Endothelial cell (in vitro differentiated cells): Measurements from ENCODE around the gene ZNF84. TPM values are rescaled to one million over a fixed set of nuclear protein-coding genes. Genes with fewer than 3 reads are reported as not detected.
A peak's percentile ranks its signal among the peaks of the same experiment; 100 is the strongest.

ENCODE experiments used
- DNase-seq: peaks from one replicate; pipeline ENCODE4 v3.0.0; 2021; ENCODE audit warnings: low spot score
- H3K27ac Mint-ChIP-seq: one replicate; pipeline ENCODE4 v1.8.0; 2021; ENCODE audit warnings: mixed read lengths, inconsistent platforms; ENCODE audit not compliant: unreplicated experiment
- H3K27me3 Mint-ChIP-seq: one replicate; pipeline ENCODE4 v1.8.0; 2021; ENCODE audit warnings: mild to moderate bottlenecking, moderate library complexity, mixed read lengths, inconsistent platforms; ENCODE audit not compliant: unreplicated experiment
- H3K36me3 Mint-ChIP-seq: one replicate; pipeline ENCODE4 v1.8.0; 2021; ENCODE audit warnings: mild to moderate bottlenecking, low read depth, mixed read lengths, inconsistent platforms; ENCODE audit not compliant: unreplicated experiment
- H3K4me1 Mint-ChIP-seq: one replicate; pipeline ENCODE4 v1.8.0; 2021; ENCODE audit warnings: mild to moderate bottlenecking, mixed read lengths, inconsistent platforms; ENCODE audit not compliant: unreplicated experiment
- H3K4me3 Mint-ChIP-seq: one replicate; pipeline ENCODE4 v1.8.0; 2021; ENCODE audit warnings: mild to moderate bottlenecking, mixed read lengths, inconsistent platforms; ENCODE audit not compliant: unreplicated experiment
- H3K9me3 Mint-ChIP-seq: one replicate; pipeline ENCODE4 v1.8.0; 2021; ENCODE audit warnings: mixed read lengths, inconsistent platforms; ENCODE audit not compliant: unreplicated experiment
- long read RNA-seq: library from polyadenylated mRNA; unstranded; transcript quantifications from one replicate; pipeline ENCODE4 v2.0.0, GENCODE V29; 2020; ENCODE audit not compliant: unreplicated experiment
- total RNA-seq: library from RNA; stranded (reverse); fragmentation: NEBNext Ultra II Directional; extraction: Animal tissue kit (Norgen Biotek cat#: 25700); gene quantifications from one replicate; pipeline ENCODE4 v1.2.1, GENCODE V29; 2021; ENCODE audit not compliant: unreplicated experiment
- TF ChIP-seq, protein P1 (sequence below): fragments of 200-600 bp; sonication (generic); IDR thresholded peaks from one replicate; pipeline ENCODE4 v1.5.0; 2021; ENCODE audit warnings: antibody characterized with exemption; ENCODE audit not compliant: unreplicated experiment

Gene ZNF84
- 34.8 TPM for total RNA-seq
- long read RNA-seq, partial matches to known transcripts, result 0 of 6 reads
- long read RNA-seq, other reads (novel, unspliced or antisense), result 2 of 6 reads

DNA sequence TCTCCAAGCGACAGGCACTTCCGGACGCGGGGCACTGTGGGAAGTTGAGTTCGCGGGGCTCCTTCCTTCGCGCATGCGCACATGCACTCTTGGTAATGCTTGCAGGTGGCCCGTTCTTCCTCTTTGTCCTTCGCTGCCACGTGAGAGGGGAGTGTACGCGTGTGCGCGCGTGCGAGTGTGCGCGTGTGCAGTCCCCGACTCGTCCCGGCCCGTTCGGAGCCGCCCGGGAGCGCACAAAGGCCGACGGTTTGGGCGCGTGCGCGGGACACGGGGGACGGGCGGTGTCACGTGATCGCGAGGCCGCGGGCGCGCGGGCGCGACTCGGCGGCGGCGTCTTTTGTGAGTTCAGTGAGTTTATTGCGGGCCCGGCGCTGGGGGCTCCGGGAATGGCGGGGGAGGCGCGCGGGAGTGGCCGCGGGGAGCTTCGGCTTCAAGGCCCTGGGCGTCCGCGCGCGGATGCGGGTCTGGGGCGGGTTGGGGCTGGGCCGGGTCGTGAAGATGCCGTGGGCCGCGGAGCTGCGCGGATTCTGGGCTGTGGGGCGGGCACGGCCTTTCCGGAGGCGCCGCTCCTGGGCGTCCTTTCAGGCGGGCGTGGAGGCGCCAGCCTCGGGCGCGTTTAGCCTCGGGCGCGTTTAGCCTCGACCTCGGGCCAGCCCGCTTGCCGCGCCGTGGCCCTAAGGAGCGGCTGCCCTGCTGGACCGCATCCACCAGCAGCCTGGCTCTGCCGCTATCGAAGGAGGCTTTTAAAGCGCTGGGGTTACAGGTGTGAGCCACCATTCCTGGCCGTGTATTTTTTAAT lies at the start of gene ZNF84:
TSS of gene ZNF84 (plus strand) at position 303 of the 799 bp plus-strand sequence. CDS start 3,959 bp downstream, outside the sequence.
- peak within 1 kb of the TSS; percentile 91 for H3K27ac Mint-ChIP-seq
- H3K9me3 Mint-ChIP-seq, result peaks cover 30% of the 10 kb centered on the region
- no peaks in the 10 kb centered on the region for H3K4me1 Mint-ChIP-seq
- peaks cover 5% of the 10 kb centered on the region for H3K27me3 Mint-ChIP-seq
- peaks cover 55% of the 10 kb centered on the region for H3K36me3 Mint-ChIP-seq
- peak within 1 kb of the TSS; percentile 94 for H3K4me3 Mint-ChIP-seq
- TF ChIP-seq, protein P1, sequence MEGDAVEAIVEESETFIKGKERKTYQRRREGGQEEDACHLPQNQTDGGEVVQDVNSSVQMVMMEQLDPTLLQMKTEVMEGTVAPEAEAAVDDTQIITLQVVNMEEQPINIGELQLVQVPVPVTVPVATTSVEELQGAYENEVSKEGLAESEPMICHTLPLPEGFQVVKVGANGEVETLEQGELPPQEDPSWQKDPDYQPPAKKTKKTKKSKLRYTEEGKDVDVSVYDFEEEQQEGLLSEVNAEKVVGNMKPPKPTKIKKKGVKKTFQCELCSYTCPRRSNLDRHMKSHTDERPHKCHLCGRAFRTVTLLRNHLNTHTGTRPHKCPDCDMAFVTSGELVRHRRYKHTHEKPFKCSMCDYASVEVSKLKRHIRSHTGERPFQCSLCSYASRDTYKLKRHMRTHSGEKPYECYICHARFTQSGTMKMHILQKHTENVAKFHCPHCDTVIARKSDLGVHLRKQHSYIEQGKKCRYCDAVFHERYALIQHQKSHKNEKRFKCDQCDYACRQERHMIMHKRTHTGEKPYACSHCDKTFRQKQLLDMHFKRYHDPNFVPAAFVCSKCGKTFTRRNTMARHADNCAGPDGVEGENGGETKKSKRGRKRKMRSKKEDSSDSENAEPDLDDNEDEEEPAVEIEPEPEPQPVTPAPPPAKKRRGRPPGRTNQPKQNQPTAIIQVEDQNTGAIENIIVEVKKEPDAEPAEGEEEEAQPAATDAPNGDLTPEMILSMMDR, result no peak
- peak; percentile 90 for DNase-seq

DNA sequence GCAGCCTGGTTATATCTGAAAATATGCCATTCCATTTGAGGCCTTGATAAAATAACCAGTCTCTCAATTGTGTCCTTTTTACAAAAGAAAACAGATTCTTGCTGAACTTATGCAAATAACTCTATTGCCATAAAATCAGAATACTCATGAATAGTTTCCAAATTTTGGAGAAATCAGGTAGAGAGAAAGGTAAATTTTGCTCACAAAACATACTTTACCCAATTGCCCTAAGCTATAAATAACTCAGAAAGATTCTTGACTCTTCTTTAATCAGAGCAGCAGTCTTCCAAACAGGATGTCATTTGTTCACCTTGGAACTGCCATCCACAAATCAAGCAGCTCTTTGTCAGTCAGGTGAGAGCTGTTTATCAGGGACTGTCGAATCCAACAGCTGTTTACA lies 38.6 kb upstream of the ZNF84 start:
- no peaks in the 10 kb centered on the region for H3K4me1 Mint-ChIP-seq
- TF ChIP-seq, protein P1, result no peak
- peaks cover 4% of the 10 kb centered on the region for H3K27me3 Mint-ChIP-seq
- DNase-seq, result no peak
- H3K36me3 Mint-ChIP-seq, result peaks cover 73% of the 10 kb centered on the region
- H3K4me3 Mint-ChIP-seq, result peak overlapping the region; percentile 44
- H3K9me3 Mint-ChIP-seq, result peaks cover 49% of the 10 kb centered on the region
- no peak overlapping the region for H3K27ac Mint-ChIP-seq

DNA sequence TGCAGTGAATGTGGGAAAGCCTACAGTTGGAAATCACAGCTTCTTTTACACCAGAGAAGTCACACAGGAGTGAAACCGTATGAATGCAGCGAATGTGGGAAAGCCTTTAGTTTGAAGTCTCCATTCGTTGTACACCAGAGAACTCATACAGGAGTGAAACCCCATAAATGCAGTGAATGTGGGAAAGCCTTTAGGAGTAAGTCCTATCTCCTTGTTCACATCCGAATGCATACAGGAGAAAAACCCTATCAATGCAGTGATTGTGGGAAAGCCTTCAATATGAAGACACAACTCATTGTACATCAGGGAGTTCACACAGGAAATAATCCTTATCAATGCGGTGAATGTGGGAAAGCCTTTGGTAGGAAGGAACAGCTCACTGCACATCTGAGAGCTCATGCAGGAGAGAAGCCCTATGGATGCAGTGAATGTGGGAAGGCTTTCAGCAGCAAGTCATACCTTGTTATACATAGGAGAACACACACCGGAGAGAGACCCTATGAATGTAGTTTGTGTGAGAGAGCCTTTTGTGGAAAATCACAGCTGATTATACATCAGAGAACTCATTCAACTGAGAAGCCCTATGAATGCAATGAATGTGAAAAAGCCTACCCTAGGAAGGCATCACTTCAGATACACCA lies 26.5 kb upstream of the ZNF84 start:
- DNase-seq, result no peak
- Mint-ChIP-seq H3K4me3 (peak overlapping the region; percentile 86), H3K4me1 (no peaks in the 10 kb centered on the region), H3K36me3 (peaks cover 96% of the 10 kb centered on the region), H3K27me3 (peaks cover 4% of the 10 kb centered on the region), H3K9me3 (peaks cover 68% of the 10 kb centered on the region), H3K27ac (no peak overlapping the region)
- TF ChIP-seq, protein P1, result no peak

DNA sequence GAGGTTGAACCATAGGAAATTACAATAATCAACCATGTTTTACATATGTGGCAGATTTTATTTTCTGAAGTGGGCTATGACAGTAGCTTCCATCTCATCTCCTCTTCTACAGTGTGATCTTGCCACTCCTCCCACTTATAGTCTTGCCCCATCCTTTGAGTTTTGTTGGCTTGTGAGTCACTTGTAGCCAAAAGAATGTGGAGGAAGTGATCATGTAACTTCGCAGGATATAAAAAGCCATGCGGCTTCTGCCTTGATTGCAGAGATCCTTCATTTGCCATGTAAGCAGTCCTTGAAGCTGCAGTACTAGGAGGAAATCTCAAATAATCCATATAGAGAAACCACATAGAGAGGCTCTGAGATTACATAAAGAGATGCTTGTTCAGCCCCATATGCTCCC lies 13.7 kb upstream of the ZNF84 start:
- Mint-ChIP-seq H3K9me3 (peaks cover 42% of the 10 kb centered on the region), H3K4me3 (no peak overlapping the region), H3K4me1 (no peaks in the 10 kb centered on the region), H3K36me3 (peaks cover 44% of the 10 kb centered on the region), H3K27me3 (peaks cover 1% of the 10 kb centered on the region), H3K27ac (no peak overlapping the region)
- TF ChIP-seq, protein P1, result no peak
- no peak for DNase-seq

DNA sequence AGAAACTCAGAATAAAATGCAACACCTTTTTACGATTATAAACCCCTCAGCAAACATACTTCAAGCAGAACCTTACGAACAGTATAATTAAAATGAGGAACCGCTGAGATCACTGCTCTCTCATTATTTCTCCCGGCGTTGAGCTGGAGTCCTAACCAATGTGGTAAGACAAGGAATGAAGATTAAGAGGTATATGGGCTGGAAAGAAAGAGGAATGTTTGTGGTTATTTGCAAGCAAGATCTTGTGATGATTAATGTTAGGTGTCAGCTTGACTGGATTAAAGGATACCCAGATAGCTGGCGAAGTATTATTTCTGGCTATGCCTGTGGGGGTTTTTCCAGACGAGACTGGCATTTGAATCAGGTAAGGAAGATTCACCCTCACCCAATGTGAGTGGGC lies 10.3 kb upstream of the ZNF84 start:
- TF ChIP-seq, protein P1, result no peak
- Mint-ChIP-seq H3K4me3 (no peak overlapping the region), H3K27ac (peak overlapping the region; percentile 16), H3K9me3 (peaks cover 40% of the 10 kb centered on the region), H3K36me3 (peaks cover 31% of the 10 kb centered on the region), H3K4me1 (no peaks in the 10 kb centered on the region), H3K27me3 (peaks cover 1% of the 10 kb centered on the region)
- no peak for DNase-seq
